Right lobe of liver (tissue), 4 donors: ENCODE results near the gene SYNE2.

Source experiments
- POLR2A ChIP-seq: fragments of 450-650 bp; IDR thresholded peaks from one replicate; pipeline ENCODE4 v1.6.1; 2017; ENCODE audit warnings: antibody characterized with exemption, mild to moderate bottlenecking
- TF ChIP-seq, protein P1 (sequence below), 4 donors: fragments of 200-600 bp in 3 of 4; fragments of 450-650 bp in 1 of 4; IDR thresholded peaks; one replicate each; pipeline versions ENCODE4 v1.5.1 to v1.8.0; 2016 to 2022; ENCODE audit warnings: antibody characterized with exemption in 4 of 4, mild to moderate bottlenecking in 2 of 4
- donor health status: DM: no; HTN: no; CAD: no.
- donor health status: DM: no; HTN: no; CAD: no.
- donor health status: DM: no; HTN: yes; CAD: no.

DNA sequence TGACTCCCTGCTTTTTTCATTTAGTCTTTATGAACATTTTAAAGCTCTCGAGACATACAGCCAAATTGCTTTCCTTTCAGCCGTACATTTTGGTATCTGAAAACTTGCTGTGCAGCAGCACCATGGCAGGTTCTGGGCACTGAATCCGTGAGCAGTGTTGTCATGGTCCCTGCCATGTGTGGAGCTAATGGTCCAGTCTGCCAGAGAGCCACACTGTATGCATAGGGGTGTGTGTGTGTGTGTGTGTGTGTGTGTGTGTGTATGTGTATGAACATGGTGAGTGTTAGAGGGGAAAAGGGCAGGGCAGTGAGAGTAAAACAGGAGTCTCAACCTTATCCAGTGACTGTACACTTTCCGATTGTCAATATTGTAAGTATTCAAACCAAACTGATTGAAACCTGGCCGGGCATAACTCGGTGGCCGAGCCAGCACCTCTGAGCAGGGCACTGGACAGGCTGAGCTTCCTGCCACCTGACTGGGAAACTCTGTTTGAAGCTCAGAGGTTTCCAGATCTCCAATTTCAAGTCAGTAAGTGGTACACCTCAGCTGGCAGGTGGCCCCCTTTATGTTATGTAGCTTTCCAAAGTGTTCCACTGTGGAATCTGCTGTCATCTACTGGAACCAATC lies 331.4 kb downstream of the SYNE2 start:
- TF ChIP-seq, protein P1, sequence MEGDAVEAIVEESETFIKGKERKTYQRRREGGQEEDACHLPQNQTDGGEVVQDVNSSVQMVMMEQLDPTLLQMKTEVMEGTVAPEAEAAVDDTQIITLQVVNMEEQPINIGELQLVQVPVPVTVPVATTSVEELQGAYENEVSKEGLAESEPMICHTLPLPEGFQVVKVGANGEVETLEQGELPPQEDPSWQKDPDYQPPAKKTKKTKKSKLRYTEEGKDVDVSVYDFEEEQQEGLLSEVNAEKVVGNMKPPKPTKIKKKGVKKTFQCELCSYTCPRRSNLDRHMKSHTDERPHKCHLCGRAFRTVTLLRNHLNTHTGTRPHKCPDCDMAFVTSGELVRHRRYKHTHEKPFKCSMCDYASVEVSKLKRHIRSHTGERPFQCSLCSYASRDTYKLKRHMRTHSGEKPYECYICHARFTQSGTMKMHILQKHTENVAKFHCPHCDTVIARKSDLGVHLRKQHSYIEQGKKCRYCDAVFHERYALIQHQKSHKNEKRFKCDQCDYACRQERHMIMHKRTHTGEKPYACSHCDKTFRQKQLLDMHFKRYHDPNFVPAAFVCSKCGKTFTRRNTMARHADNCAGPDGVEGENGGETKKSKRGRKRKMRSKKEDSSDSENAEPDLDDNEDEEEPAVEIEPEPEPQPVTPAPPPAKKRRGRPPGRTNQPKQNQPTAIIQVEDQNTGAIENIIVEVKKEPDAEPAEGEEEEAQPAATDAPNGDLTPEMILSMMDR (IDR thresholded peaks at IDR 0.05): no peak
- TF ChIP-seq POLR2A: no peak
